SKM-1 treated with dmso at 0.1 percent for 144 hours (cell line): Measurements from ENCODE around the gene TEX13A.

Source experiments
- DNase-seq: peaks from one replicate; lab custom pipeline; 2025; ENCODE audit not compliant: unreplicated experiment; lab: John Stamatoyannopoulos, UW

Gene TEX13A

DNA sequence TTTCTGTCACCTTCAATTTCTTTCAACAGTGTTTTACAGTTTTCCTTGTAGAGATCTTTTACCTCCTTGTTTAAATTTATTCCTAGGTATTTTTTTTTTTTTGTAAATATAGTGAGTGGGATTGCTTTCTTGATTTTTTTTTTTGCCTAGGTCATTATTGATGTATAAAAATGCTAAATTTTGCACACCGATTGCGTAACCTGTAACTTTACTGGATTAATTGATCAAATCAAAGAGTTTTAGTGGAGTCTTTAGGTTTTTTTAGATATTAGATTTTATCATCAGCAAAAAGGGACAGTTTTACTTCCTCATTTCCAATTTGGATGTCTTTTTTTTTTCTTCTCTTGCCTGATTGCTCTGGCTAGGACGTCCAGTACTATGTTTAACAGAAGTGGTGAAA, 40.9 kb downstream of the TEX13A start:
- no peak for DNase-seq

DNA sequence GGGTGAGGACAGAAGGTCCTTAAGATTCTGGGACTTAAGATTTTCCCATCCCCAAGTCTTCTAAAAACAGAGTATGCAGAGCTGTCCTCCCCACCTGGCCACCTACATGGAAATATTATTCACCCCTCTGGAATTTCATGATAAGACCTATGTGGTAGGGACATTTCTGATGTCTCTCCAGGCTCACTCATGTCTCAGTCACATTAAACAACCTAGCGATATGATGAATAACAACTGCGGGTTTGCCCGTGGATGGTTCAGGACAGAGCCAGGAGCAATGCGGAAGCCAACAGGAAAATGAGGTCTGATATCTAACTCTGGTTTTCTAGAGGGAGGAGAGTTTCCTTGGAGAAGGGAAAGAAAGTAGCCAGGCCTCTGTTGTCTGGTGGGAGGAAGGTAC, 47.4 kb downstream of the TEX13A start:
- no peak for DNase-seq
